H1 (cell line): ENCODE data around the gene IQCE. TPM values are rescaled to one million over a fixed set of nuclear protein-coding genes. Genes with fewer than 3 reads are reported as not detected.
A peak's percentile ranks its signal among the peaks of the same experiment; 100 is the strongest.

Experiments used
- CTCF ChIA-PET: fragments of 300-600 bp; sonication (Branson Sonifier 250); formaldehyde crosslinking; loops from one replicate; lab custom pipeline; 2021; ENCODE audit not compliant: partially characterized antibody; lab: Charles Lee
- POLR2A ChIA-PET: fragments of 300-600 bp; sonication (Branson Sonifier 250); formaldehyde crosslinking; loops from one replicate; lab custom pipeline; 2021; ENCODE audit warnings: inconsistent platforms; ENCODE audit not compliant: partially characterized antibody; lab: Charles Lee
- DNase-seq, 2 experiments: peaks; one replicate each; pipeline versions ENCODE4 v3.0.0 to v3.0.0-alpha.2; 2010 to 2022; ENCODE audit warnings: low spot score in 2 of 2, low read depth in 1 of 2, mixed read lengths in 1 of 2
- FAIRE-seq: peaks from 2 replicates; lab custom pipeline; 2011; peaks lifted over from hg19 to GRCh38; lab: Jason Lieb, UNC
- H2AFZ ChIP-seq: 2 replicates; pipeline ENCODE4 v1.8.1; 2012; ENCODE audit warnings: low read length, inconsistent platforms
- H2AK5ac ChIP-seq: 2 replicates; pipeline ENCODE4 v1.6.1; 2013; ENCODE audit warnings: low read depth, low read length
- H2BK120ac ChIP-seq: replicated peaks from 2 replicates; pipeline ENCODE3; 2013; ENCODE audit warnings: low read depth, low read length, inconsistent platforms
- H2BK12ac ChIP-seq: 2 replicates; pipeline ENCODE4 v1.6.1; 2013; ENCODE audit warnings: low read depth, low read length
- H2BK15ac ChIP-seq: 2 replicates; pipeline ENCODE4 v1.6.1; 2013; ENCODE audit warnings: low read length
- H2BK20ac ChIP-seq: 2 replicates; pipeline ENCODE4 v1.6.1; 2013; ENCODE audit warnings: low read length
- H2BK5ac ChIP-seq: 2 replicates; pipeline ENCODE4 v1.6.1; 2013; ENCODE audit warnings: low read depth, low read length
- H3K14ac ChIP-seq: 2 replicates; pipeline ENCODE4 v1.6.1; 2013; ENCODE audit warnings: inconsistent platforms; ENCODE audit not compliant: insufficient read length
- H3K18ac ChIP-seq: 2 replicates; pipeline ENCODE4 v1.6.1; 2013; ENCODE audit warnings: low read length; ENCODE audit errors: extremely low read depth
- H3K23ac ChIP-seq: 2 replicates; pipeline ENCODE4 v1.6.1; 2013; ENCODE audit warnings: inconsistent platforms; ENCODE audit not compliant: insufficient read length
- H3K23me2 ChIP-seq: 2 replicates; pipeline ENCODE4 v1.6.1; 2013; ENCODE audit warnings: low read depth, low read length
- H3K27ac ChIP-seq: 2 replicates; pipeline ENCODE4 v1.6.1; 2011; ENCODE audit warnings: low read depth, low read length, inconsistent platforms
- H3K27me3 ChIP-seq, 4 experiments: replicated peaks in 1 of 4; 1 replicate in 1 of 4; 2 replicates in 3 of 4; pipeline versions ENCODE4 v1.6.1 to v1.8.1; 2011 to 2013; ENCODE audit warnings: low read length in 3 of 4, mild to moderate bottlenecking in 3 of 4, inconsistent platforms in 2 of 4, mixed read lengths in 2 of 4, moderate library complexity in 1 of 4; ENCODE audit not compliant: control insufficient read depth in 3 of 4, insufficient read depth in 3 of 4; ENCODE audit errors: extremely low read depth in 1 of 4
- H3K36me3 ChIP-seq, 4 experiments: 2 replicates each; pipeline versions ENCODE4 v1.6.1 to v1.8.1; 2011 to 2013; ENCODE audit warnings: mild to moderate bottlenecking in 4 of 4, low read length in 3 of 4, moderate library complexity in 2 of 4, control low read depth in 1 of 4, inconsistent platforms in 1 of 4; ENCODE audit not compliant: insufficient read depth in 4 of 4, control insufficient read depth in 2 of 4
- H3K4ac ChIP-seq: replicated peaks from 2 replicates; pipeline ENCODE3; 2013; ENCODE audit warnings: low read length, low read depth, mixed read lengths, inconsistent platforms; ENCODE audit not compliant: insufficient read length
- H3K4me1 ChIP-seq, 4 experiments: replicated peaks in 1 of 4; 1 replicate in 1 of 4; 2 replicates in 3 of 4; pipeline versions ENCODE4 v1.6.1 to v1.8.1; 2011 to 2013; ENCODE audit warnings: low read length in 3 of 4, inconsistent platforms in 2 of 4, mixed read lengths in 1 of 4; ENCODE audit not compliant: insufficient read depth in 4 of 4, control insufficient read depth in 3 of 4
- H3K4me2 ChIP-seq, 2 experiments: 2 replicates each; pipeline versions ENCODE4 v1.6.1 to v1.8.1; 2011 to 2013; ENCODE audit warnings: low read depth in 2 of 2, low read length in 2 of 2, control low read depth in 1 of 2, inconsistent platforms in 1 of 2, mild to moderate bottlenecking in 1 of 2; ENCODE audit not compliant: insufficient read depth in 1 of 2
- H3K4me3 ChIP-seq, 4 experiments: fragments of 200-600, 300-600 bp in 1 of 4; sonication (generic), shearing (Covaris generic), sonication (Bioruptor Twin) in 1 of 4; 2 replicates each; pipeline versions ENCODE4 v1.5.1 to v1.8.1; 2011 to 2016; ENCODE audit warnings: low read length in 4 of 4, low read depth in 3 of 4, control low read depth in 2 of 4, inconsistent platforms in 2 of 4, mild to moderate bottlenecking in 2 of 4, mixed read lengths in 1 of 4, moderate library complexity in 1 of 4; ENCODE audit not compliant: insufficient read depth in 2 of 4; ENCODE audit errors: extremely low read depth in 1 of 4
- H3K56ac ChIP-seq: replicated peaks from 2 replicates; pipeline ENCODE3; 2013; ENCODE audit warnings: low read depth, mild to moderate bottlenecking, mixed read lengths, low read length, inconsistent platforms; ENCODE audit not compliant: insufficient read length
- H3K79me1 ChIP-seq: 2 replicates; pipeline ENCODE4 v1.6.1; 2013; ENCODE audit warnings: low read depth, low read length, control low read depth
- H3K79me2 ChIP-seq, 2 experiments: 2 replicates each; pipeline versions ENCODE4 v1.6.1 to v1.8.1; 2012 to 2013; ENCODE audit warnings: low read length in 2 of 2, mild to moderate bottlenecking in 2 of 2, inconsistent platforms in 1 of 2; ENCODE audit not compliant: insufficient read depth in 2 of 2, control insufficient read depth in 1 of 2
- H3K9ac ChIP-seq, 4 experiments: replicated peaks in 1 of 4; 1 replicate in 1 of 4; 2 replicates in 3 of 4; pipeline versions ENCODE4 v1.6.1 to v1.8.1; 2011 to 2013; ENCODE audit warnings: low read depth in 3 of 4, low read length in 3 of 4, control low read depth in 2 of 4, mild to moderate bottlenecking in 2 of 4, moderate library complexity in 2 of 4, inconsistent platforms in 1 of 4; ENCODE audit errors: extremely low read depth in 1 of 4
- H3K9me3 ChIP-seq, 2 experiments: 2 replicates each; pipeline versions ENCODE4 v1.6.1 to v1.8.1; 2012 to 2013; ENCODE audit warnings: mild to moderate bottlenecking in 2 of 2, moderate library complexity in 2 of 2, control low read depth in 1 of 2, inconsistent platforms in 1 of 2, low read depth in 1 of 2, low read length in 1 of 2, mixed read lengths in 1 of 2; ENCODE audit not compliant: insufficient read depth in 2 of 2
- H4K20me1 ChIP-seq, 2 experiments: replicated peaks in 1 of 2; 2 replicates each; pipeline versions ENCODE3 to v1.8.1; 2011 to 2013; ENCODE audit warnings: inconsistent platforms in 2 of 2, low read length in 2 of 2, mild to moderate bottlenecking in 1 of 2; ENCODE audit not compliant: insufficient read depth in 2 of 2, control insufficient read depth in 1 of 2
- H4K5ac ChIP-seq: 2 replicates; pipeline ENCODE4 v1.6.1; 2013; ENCODE audit warnings: low read length, low read depth, mixed read lengths, inconsistent platforms; ENCODE audit not compliant: insufficient read length
- H4K8ac ChIP-seq: 2 replicates; pipeline ENCODE4 v1.8.0; 2013; ENCODE audit warnings: mild to moderate bottlenecking, moderate library complexity, low read length, inconsistent platforms; ENCODE audit not compliant: insufficient read depth; ENCODE audit errors: extremely low read depth
- H4K91ac ChIP-seq: replicated peaks from 2 replicates; pipeline ENCODE3; 2013; ENCODE audit warnings: low read length, mixed read lengths, inconsistent platforms; ENCODE audit not compliant: insufficient read length
- KDM1A ChIP-seq: fragments of 200-600, 300-600 bp; sonication (generic); IDR thresholded peaks from 2 replicates; pipeline ENCODE4 v1.7.1; 2016; ENCODE audit warnings: mild to moderate bottlenecking, low read length, borderline replicate concordance
- KDM4A ChIP-seq: IDR thresholded peaks from one replicate; pipeline ENCODE4 v1.7.1; 2012; ENCODE audit warnings: low read depth, mild to moderate bottlenecking, moderate library complexity, low read length, inconsistent platforms; ENCODE audit not compliant: severe bottlenecking
- NANOG ChIP-seq: IDR thresholded peaks from 2 replicates; pipeline ENCODE4 v1.6.1; 2011; ENCODE audit warnings: low read length, low read depth, mild to moderate bottlenecking, inconsistent platforms; ENCODE audit not compliant: insufficient read depth, poor library complexity, severe bottlenecking
- WGBS, 2 experiments: shearing (Covaris generic) in 1 of 2; methylation state at CpG; one replicate each; pipeline versions ENCODE4 v1.1.6 to v1.1.7; 2013 to 2015; ENCODE audit warnings: low lambda C conversion rate in 2 of 2, mixed read lengths in 2 of 2, inconsistent platforms in 1 of 2, low coverage in 1 of 2, missing lambda C conversion rate in 1 of 2; ENCODE audit not compliant: insufficient replicate concordance in 2 of 2, insufficient coverage in 1 of 2, insufficient read length in 1 of 2; ENCODE audit errors: extremely low coverage in 1 of 2, missing lambda C conversion rate in 1 of 2; 5-methylcytosine and 5-hydroxymethylcytosine counted together
- polyA plus RNA-seq, 7 experiments: library from polyadenylated mRNA; depleted of rRNA in 3 of 7; stranded (reverse) in 5 of 7; unstranded in 2 of 7; fragments of >200 nt in 5 of 7; fragments of 200-250 nt in 2 of 7; gene quantifications; 1 replicate in 5 of 7; 2 replicates in 1 of 7; 4 replicates in 1 of 7; pipeline versions ENCODE4 v1.2.1 to v1.2.3, GENCODE V29; 2011 to 2013; ENCODE audit warnings: missing spikeins in 2 of 7, mixed read lengths in 2 of 7
- total RNA-seq: library from RNA; stranded (reverse); fragmentation: NEBNext Ultra II Directional; extraction: Animal tissue kit (Norgen Biotek cat#: 25700); gene quantifications from 2 replicates; pipeline ENCODE4 v1.2.1, GENCODE V29; 2021

Gene IQCE
- total and polyA plus RNA-seq, 2 of the 8 experiments (the other 6 are each of a cell fraction or from before 2014, with no cell fraction given), result 2.2 to 4.9 TPM

GRCh38 chr7:2635810-2636701, 77.3 kb downstream of the IQCE start:
- H3K9ac ChIP-seq, result no peak overlapping the region

More at GRCh38 chr7:2635810-2636701, 77.3 kb downstream of the IQCE start:
- H3K9me3 ChIP-seq, result no peaks in the 10 kb centered on the region
- peak overlapping the region; percentile 59; the same call in 1 of the 2 replicates for H4K8ac ChIP-seq
- H2BK12ac ChIP-seq, result no peak overlapping the region
- H3K23ac ChIP-seq, result no peak overlapping the region
- H3K4me2 ChIP-seq, result no peak overlapping the region
- H3K36me3 ChIP-seq, result no peaks in the 10 kb centered on the region; a peak in 2 of 8 replicates
- no peak overlapping the region for H3K27ac ChIP-seq
- TF ChIP-seq NANOG (no peak), KDM1A (peak; percentile 81; the same call in 1 of the 2 replicates), KDM4A (no peak)
- H4K5ac ChIP-seq, result no peak overlapping the region
- no peak overlapping the region for H2AK5ac ChIP-seq
- no peak overlapping the region for H2BK20ac ChIP-seq
- no peak for DNase-seq
- no peak overlapping the region for H4K91ac ChIP-seq
- H3K4me1 ChIP-seq, result peaks cover 0 to 35% (median 21%) of the 10 kb centered on the region in 4 experiments; a peak in 6 of 7 replicates
- H3K18ac ChIP-seq, result no peak overlapping the region
- H3K79me1 ChIP-seq, result peaks cover 38% of the 10 kb centered on the region
- ChIA-PET POLR2A (interaction anchor here (0.6 to 1.7 kb wide), 11 partner anchors 8 to 80 kb away, joined by 3 to 8 read pairs (median 4); no protein-coding TSS in a partner anchor), CTCF (interaction anchor here (0.7 to 2.2 kb wide), 16 partner anchors 8 to 184 kb away, joined by 3 to 5 read pairs (median 3); no protein-coding TSS in a partner anchor)
- H3K4me3 ChIP-seq, result no peak overlapping the region
- no peak for FAIRE-seq
- H2BK15ac ChIP-seq, result no peak overlapping the region
- H2BK120ac ChIP-seq, result no peak overlapping the region
- no peaks in the 10 kb centered on the region for H3K27me3 ChIP-seq
- no peak overlapping the region for H2BK5ac ChIP-seq
- H3K79me2 ChIP-seq, result peaks cover 34 to 84% of the 10 kb centered on the region in 2 experiments
- 93% methylated on average over 22 of the region's 22 CpGs; no CpG with 5 or more reads in 1 of the 2 experiments for WGBS, 2 experiments
- H3K4ac ChIP-seq, result peak overlapping the region; percentile 51
- H2AFZ ChIP-seq, result no peak overlapping the region
- peaks cover 18% of the 10 kb centered on the region for H3K23me2 ChIP-seq
- H3K14ac ChIP-seq, result no peak overlapping the region
- no peak overlapping the region for H3K56ac ChIP-seq
- H4K20me1 ChIP-seq, result peaks cover 41 to 59% of the 10 kb centered on the region in 2 experiments
